HCT116 (cell line): ENCODE results near the gene KIF7. TPM values are rescaled to one million over a fixed set of nuclear protein-coding genes. Genes with fewer than 3 reads are reported as not detected.

Experiments
- ATAC-seq: fragments of 200-7000 bp; cut with Tn5 transposase; 2 replicates; pipeline ENCODE4 v1.9.1; 2020; ENCODE audit warnings: mild to moderate bottlenecking, moderate library complexity
- BruUV-seq: library from RNA; stranded (reverse); fragments of 400-500 nt; replicated peaks from 2 replicates; lab custom pipeline; 2021; lab: Mats Ljungman, UMichigan
- CTCF ChIA-PET: fragments of 300-600 bp; sonication (Branson Sonifier 250); formaldehyde crosslinking; loops from one replicate; lab custom pipeline; 2021; ENCODE audit warnings: antibody characterized with exemption; lab: Charles Lee
- POLR2A ChIA-PET: fragments of 300-600, 350-600 bp; sonication (Branson Sonifier 250); formaldehyde crosslinking; loops from one replicate; lab custom pipeline; 2021; ENCODE audit warnings: antibody characterized with exemption; lab: Charles Lee
- RAD21 ChIA-PET, 2 experiments: fragments of 300-600 bp; sonication (Branson Sonifier 250); formaldehyde crosslinking; loops; one replicate each; lab custom pipeline; 2023; ENCODE audit warnings: low total read pairs in 2 of 2; ENCODE audit not compliant: uncharacterized antibody in 2 of 2, unreplicated experiment in 2 of 2, low non-redundant PET in 1 of 2; lab: Charles Lee
- DNase-seq: peaks from one replicate; pipeline ENCODE4 v3.0.0-alpha.2; 2010; ENCODE audit warnings: low read depth, low spot score
- H2AFZ ChIP-seq: fragments of 200-600 bp; shearing (Covaris generic), sonication (generic); 2 replicates; pipeline ENCODE4 v1.6.1; 2017; ENCODE audit warnings: low read depth, mixed run types, mixed read lengths, antibody characterized with exemption, low read length; ENCODE audit not compliant: poor library complexity, severe bottlenecking
- H3K27ac ChIP-seq: 2 replicates; pipeline ENCODE4 v1.5.1; 2012; ENCODE audit warnings: low read depth, low read length
- H3K27me3 ChIP-seq: fragments of 200-600 bp; sonication (generic); 2 replicates; pipeline ENCODE4 v1.6.1; 2016; ENCODE audit warnings: mixed run types, low read length, mixed read lengths; ENCODE audit not compliant: insufficient read depth
- H3K36me3 ChIP-seq, 2 experiments: fragments of 200-500 bp in 1 of 2; fragments of 200-600 bp in 1 of 2; sonication (Bioruptor generic) in 1 of 2; sonication (generic) in 1 of 2; 2 replicates each; pipeline versions ENCODE4 v1.5.1 to v1.6.1; 2014 to 2016; ENCODE audit warnings: low read length in 2 of 2, inconsistent platforms in 1 of 2, mixed read lengths in 1 of 2, mixed run types in 1 of 2; ENCODE audit not compliant: insufficient read depth in 2 of 2, control insufficient read depth in 1 of 2
- H3K4me1 ChIP-seq, 2 experiments: fragments of 200-600 bp in 1 of 2; sonication (generic) in 1 of 2; 2 replicates each; pipeline versions ENCODE4 v1.5.1 to v1.6.1; 2012 to 2017; ENCODE audit warnings: low read length in 2 of 2, inconsistent platforms in 1 of 2, mild to moderate bottlenecking in 1 of 2, mixed read lengths in 1 of 2, mixed run types in 1 of 2, moderate library complexity in 1 of 2; ENCODE audit not compliant: insufficient read depth in 2 of 2, control insufficient read depth in 1 of 2
- H3K4me2 ChIP-seq: fragments of 200-600 bp; sonication (generic); 2 replicates; pipeline ENCODE4 v1.6.1; 2017; ENCODE audit warnings: mixed run types, low read length, mixed read lengths
- H3K4me3 ChIP-seq, 2 experiments: fragments of 200-600 bp in 1 of 2; sonication (generic) in 1 of 2; replicated peaks in 1 of 2; 2 replicates each; pipeline ENCODE4 v1.5.1; 2011 to 2016; ENCODE audit warnings: low read length in 2 of 2, control low read depth in 1 of 2, low read depth in 1 of 2, mild to moderate bottlenecking in 1 of 2, mixed read lengths in 1 of 2, mixed run types in 1 of 2
- H3K79me2 ChIP-seq: fragments of 200-600 bp; sonication (generic); 2 replicates; pipeline ENCODE4 v1.6.1; 2017; ENCODE audit warnings: mild to moderate bottlenecking, mixed run types, low read length, moderate library complexity, mixed read lengths; ENCODE audit not compliant: insufficient read depth
- H3K9ac ChIP-seq: fragments of 200-600 bp; sonication (generic); 2 replicates; pipeline ENCODE4 v1.6.1; 2016; ENCODE audit warnings: low read length, mixed read lengths
- H3K9me2 ChIP-seq: fragments of 200-600 bp; sonication (generic), shearing (Covaris generic); 2 replicates; pipeline ENCODE4 v1.6.1; 2017; ENCODE audit warnings: mixed run types, mild to moderate bottlenecking, moderate library complexity; ENCODE audit not compliant: insufficient read depth
- H3K9me3 ChIP-seq, 2 experiments: fragments of 200-500 bp in 1 of 2; fragments of 200-600 bp in 1 of 2; sonication (Bioruptor generic) in 1 of 2; sonication (generic) in 1 of 2; 2 replicates each; pipeline ENCODE4 v1.6.1; 2014 to 2017; ENCODE audit warnings: low read length in 2 of 2, mixed read lengths in 2 of 2, inconsistent platforms in 1 of 2, low read depth in 1 of 2, mild to moderate bottlenecking in 1 of 2, mixed run types in 1 of 2, moderate library complexity in 1 of 2; ENCODE audit not compliant: control insufficient read depth in 1 of 2, insufficient read depth in 1 of 2
- H4K20me1 ChIP-seq: fragments of 200-600 bp; sonication (generic), shearing (Covaris generic); 2 replicates; pipeline ENCODE4 v1.6.1; 2017; ENCODE audit warnings: mixed run types, mild to moderate bottlenecking, moderate library complexity; ENCODE audit not compliant: insufficient read depth
- CTCF ChIP-seq, 3 experiments: fragments of 200-600 bp in 1 of 3; sonication (generic) in 1 of 3; IDR thresholded peaks in 2 of 3; conservative IDR thresholded peaks in 1 of 3; 2 replicates each; pipeline ENCODE4 v1.5.1; 2012 to 2017; ENCODE audit warnings: low read depth in 2 of 3, low read length in 2 of 3, antibody characterized with exemption in 1 of 3, borderline replicate concordance in 1 of 3, control low read depth in 1 of 3, mild to moderate bottlenecking in 1 of 3, mixed read lengths in 1 of 3, mixed run types in 1 of 3, moderate library complexity in 1 of 3; ENCODE audit not compliant: insufficient read depth in 1 of 3
- RAD21 ChIP-seq: IDR thresholded peaks from 2 replicates; pipeline ENCODE4 v1.6.1; 2012; ENCODE audit warnings: low read depth, mild to moderate bottlenecking
- REST ChIP-seq: IDR thresholded peaks from 2 replicates; pipeline ENCODE4 v1.6.1; 2012; ENCODE audit warnings: low read depth
- SIN3A ChIP-seq: IDR thresholded peaks from 2 replicates; pipeline ENCODE4 v1.6.1; 2012; ENCODE audit warnings: low read depth
- TCF7L2 ChIP-seq: IDR thresholded peaks from 2 replicates; pipeline ENCODE4 v1.7.0; 2011; ENCODE audit warnings: borderline replicate concordance, inconsistent platforms; ENCODE audit not compliant: insufficient read depth, insufficient read length; ENCODE audit errors: extremely low read depth
- intact Hi-C: fragments of 100-400 bp; cut with micrococcal nuclease; formaldehyde crosslinking; loops from 2 replicates; pipeline ENCODE4 v1.10.0; 2022
- total RNA-seq: library from RNA; stranded (reverse); gene quantifications from one replicate; pipeline ENCODE4 v1.2.1, GENCODE V29; 2021; ENCODE audit not compliant: unreplicated experiment

Gene KIF7
- total RNA-seq, 1 experiment from 2014 or later = 0.12 TPM

GRCh38 chr15:89674526-89674925, 19.3 kb upstream of the KIF7 start:
- TF ChIP-seq CTCF (IDR thresholded peaks at IDR 0.05 in 2 of 3, conservative IDR thresholded peaks at IDR 0.05 in 1 of 3; ENCODE audit: borderline replicate concordance in 1 of 3, insufficient read depth in 1 of 3, low read depth in 2 of 3, low read length in 2 of 3) = no peak
- TF ChIP-seq RAD21 = peak; percentile 15; the same call in 1 of the 2 replicates
- TF ChIP-seq, all 23 proteins: peak for 1
- H3K4me2 ChIP-seq = no peak overlapping the region
- H3K4me1 ChIP-seq = no peaks in the 10 kb centered on the region
- no peaks in the 10 kb centered on the region for H3K9me2 ChIP-seq
- intact Hi-C loops = no loop called here
- ChIA-PET CTCF (interaction anchor here (3.0 kb wide), 1 partner anchor 12 kb away, joined by 14 read pairs; no protein-coding TSS in a partner anchor), RAD21 (interaction anchor here in 1 of 2 experiments (0.9 kb wide), 1 partner anchor 413 kb away, joined by 3 read pairs; no protein-coding TSS in a partner anchor), POLR2A (no interaction called here)
- H3K27me3 ChIP-seq = no peaks in the 10 kb centered on the region
- ATAC-seq (no peak), DNase-seq (no peak)
- H2AFZ ChIP-seq = no peak overlapping the region
- no peaks in the 10 kb centered on the region for H3K36me3 ChIP-seq
- no peaks in the 10 kb centered on the region for H3K79me2 ChIP-seq
- H3K9ac ChIP-seq = no peak overlapping the region
- H3K9me3 ChIP-seq = no peaks in the 10 kb centered on the region
- no peak overlapping the region for H3K27ac ChIP-seq
- BruUV-seq = no TSS peak
- no peak overlapping the region for H3K4me3 ChIP-seq
- no peaks in the 10 kb centered on the region for H4K20me1 ChIP-seq

GRCh38 chr15:89673165-89673512, 17.9 kb upstream of the KIF7 start:
- Histone ChIP-seq H3K4me1 (no peaks in the 10 kb centered on the region), H2AFZ (no peak overlapping the region), H3K4me3 (no peak overlapping the region), H3K79me2 (no peaks in the 10 kb centered on the region), H3K27ac (no peak overlapping the region), H3K9me3 (no peaks in the 10 kb centered on the region), H3K4me2 (no peak overlapping the region), H3K36me3 (no peaks in the 10 kb centered on the region), H3K9me2 (no peaks in the 10 kb centered on the region), H3K27me3 (no peaks in the 10 kb centered on the region), H4K20me1 (no peaks in the 10 kb centered on the region), H3K9ac (no peak overlapping the region)
- TF ChIP-seq RAD21 (peak; percentile 52), SIN3A (no peak), TCF7L2 (no peak), REST (no peak), CTCF (IDR thresholded peaks at IDR 0.05 in 2 of 3, conservative IDR thresholded peaks at IDR 0.05 in 1 of 3; ENCODE audit: borderline replicate concordance in 1 of 3, insufficient read depth in 1 of 3, low read depth in 2 of 3, low read length in 2 of 3) (peak; percentile 35 to 82 (median 74); a peak in 5 of 6 replicates)
- ATAC-seq (peak; percentile 92), DNase-seq (peak; percentile 12)
- intact Hi-C loops = no loop called here
- no TSS peak for BruUV-seq
- ChIA-PET RAD21 (no interaction called here), POLR2A (no interaction called here), CTCF (interaction anchor here (0.7 to 3.0 kb wide), 5 partner anchors 10 to 124 kb away, joined by 3 to 14 read pairs (median 3); no protein-coding TSS in a partner anchor)
